Measurements from ENCODE around the gene PALB2.
"Not testable (repeated sequence)": the region's sequence is repeated elsewhere in the genome, so short reads cannot be mapped to it uniquely, and the experiment has no call there.

DNA sequence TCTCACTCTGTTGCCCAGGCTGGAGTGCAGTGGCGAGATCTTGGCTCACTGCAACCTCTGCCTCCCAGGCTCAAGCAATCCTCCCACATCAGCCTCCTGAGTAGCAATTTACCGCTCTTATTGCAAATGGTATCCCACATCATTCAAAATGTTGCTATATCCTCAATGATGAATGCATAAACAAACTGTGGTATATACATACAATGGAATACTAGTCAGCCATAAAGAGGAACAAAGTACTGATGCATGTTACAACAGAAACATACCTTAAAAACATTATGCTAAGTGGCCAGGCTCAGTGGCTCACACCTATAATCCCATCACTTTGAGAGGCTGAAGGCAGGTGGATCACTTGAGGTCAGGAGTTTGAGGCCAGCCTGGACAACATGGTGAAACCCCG lies 9.2 kb downstream of the PALB2 start:
- TF ChIP-seq, protein P1, sequence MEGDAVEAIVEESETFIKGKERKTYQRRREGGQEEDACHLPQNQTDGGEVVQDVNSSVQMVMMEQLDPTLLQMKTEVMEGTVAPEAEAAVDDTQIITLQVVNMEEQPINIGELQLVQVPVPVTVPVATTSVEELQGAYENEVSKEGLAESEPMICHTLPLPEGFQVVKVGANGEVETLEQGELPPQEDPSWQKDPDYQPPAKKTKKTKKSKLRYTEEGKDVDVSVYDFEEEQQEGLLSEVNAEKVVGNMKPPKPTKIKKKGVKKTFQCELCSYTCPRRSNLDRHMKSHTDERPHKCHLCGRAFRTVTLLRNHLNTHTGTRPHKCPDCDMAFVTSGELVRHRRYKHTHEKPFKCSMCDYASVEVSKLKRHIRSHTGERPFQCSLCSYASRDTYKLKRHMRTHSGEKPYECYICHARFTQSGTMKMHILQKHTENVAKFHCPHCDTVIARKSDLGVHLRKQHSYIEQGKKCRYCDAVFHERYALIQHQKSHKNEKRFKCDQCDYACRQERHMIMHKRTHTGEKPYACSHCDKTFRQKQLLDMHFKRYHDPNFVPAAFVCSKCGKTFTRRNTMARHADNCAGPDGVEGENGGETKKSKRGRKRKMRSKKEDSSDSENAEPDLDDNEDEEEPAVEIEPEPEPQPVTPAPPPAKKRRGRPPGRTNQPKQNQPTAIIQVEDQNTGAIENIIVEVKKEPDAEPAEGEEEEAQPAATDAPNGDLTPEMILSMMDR (IDR thresholded peaks at IDR 0.05): not testable (repeated sequence)
- TF ChIP-seq POLR2A (IDR thresholded peaks at IDR 0.05): not testable (repeated sequence)

All from testis (tissue), 2 donors.